Measurements from ENCODE around the gene GAS6.

Gene GAS6

DNA sequence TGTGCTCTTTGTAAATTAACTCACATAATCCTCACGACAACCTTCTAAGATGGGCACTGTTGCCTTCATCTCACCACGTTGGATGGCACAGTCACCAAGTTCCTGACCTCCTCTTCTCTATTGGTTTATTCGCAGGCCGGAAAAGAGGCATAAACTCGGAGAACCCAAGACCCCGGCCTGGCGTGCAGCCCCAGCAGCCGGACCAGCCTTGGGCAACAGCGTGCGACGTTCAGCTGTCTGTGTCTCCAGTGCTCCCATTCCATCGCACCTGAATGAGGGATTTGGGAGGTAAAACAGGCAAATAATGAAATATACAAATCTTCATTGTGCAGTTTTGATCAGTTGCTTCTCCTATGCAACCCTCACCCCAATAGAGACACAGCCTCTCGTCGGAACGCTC is 34.5 kb upstream of the GAS6 start:
- DNase-seq (ENCODE audit: insufficient read length, low spot score) (no peak), FAIRE-seq (no peak)
- no peak for TF ChIP-seq POLR2A (IDR thresholded peaks at IDR 0.05; ENCODE audit: low read depth, low read length)

GRCh38 chr13:113897966-113898365 is 34.1 kb upstream of the GAS6 start:
- TF ChIP-seq POLR2A (IDR thresholded peaks at IDR 0.05; ENCODE audit: low read depth, low read length): no peak
- DNase-seq (ENCODE audit: insufficient read length, low spot score): no peak
- peak; percentile 33 for FAIRE-seq

DNA sequence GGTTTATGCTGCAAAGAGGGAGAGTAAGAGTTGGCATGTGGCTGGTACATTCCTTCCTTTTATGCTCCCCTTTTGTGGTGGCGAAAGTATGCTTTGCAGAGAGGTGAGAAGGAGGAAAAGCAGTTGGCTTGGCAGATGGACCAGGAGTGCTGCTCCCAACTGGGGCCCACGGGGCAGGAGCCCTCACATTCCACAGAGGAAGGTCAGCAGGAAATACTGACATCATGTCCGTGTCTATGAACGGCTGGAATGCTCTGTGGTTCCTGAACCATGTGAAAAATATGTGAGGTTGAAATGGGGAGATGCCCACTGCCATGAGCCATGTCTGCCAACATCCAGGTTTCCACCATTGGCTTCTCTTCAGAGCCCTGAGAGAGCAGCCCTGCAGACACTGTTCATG is 33.3 kb upstream of the GAS6 start:
- peak; percentile 100 for FAIRE-seq

GRCh38 chr13:113895436-113895835 is 31.6 kb upstream of the GAS6 start:
- FAIRE-seq (peak; percentile 27), DNase-seq (ENCODE audit: insufficient read length, low spot score) (no peak)
- no peak for TF ChIP-seq POLR2A (IDR thresholded peaks at IDR 0.05; ENCODE audit: low read depth, low read length)

More for the DNA sequence above, 33.3 kb upstream of the GAS6 start:
- DNase-seq (ENCODE audit: insufficient read length, low spot score): peak; percentile 94
- no peak for TF ChIP-seq POLR2A (IDR thresholded peaks at IDR 0.05; ENCODE audit: low read depth, low read length)

DNA sequence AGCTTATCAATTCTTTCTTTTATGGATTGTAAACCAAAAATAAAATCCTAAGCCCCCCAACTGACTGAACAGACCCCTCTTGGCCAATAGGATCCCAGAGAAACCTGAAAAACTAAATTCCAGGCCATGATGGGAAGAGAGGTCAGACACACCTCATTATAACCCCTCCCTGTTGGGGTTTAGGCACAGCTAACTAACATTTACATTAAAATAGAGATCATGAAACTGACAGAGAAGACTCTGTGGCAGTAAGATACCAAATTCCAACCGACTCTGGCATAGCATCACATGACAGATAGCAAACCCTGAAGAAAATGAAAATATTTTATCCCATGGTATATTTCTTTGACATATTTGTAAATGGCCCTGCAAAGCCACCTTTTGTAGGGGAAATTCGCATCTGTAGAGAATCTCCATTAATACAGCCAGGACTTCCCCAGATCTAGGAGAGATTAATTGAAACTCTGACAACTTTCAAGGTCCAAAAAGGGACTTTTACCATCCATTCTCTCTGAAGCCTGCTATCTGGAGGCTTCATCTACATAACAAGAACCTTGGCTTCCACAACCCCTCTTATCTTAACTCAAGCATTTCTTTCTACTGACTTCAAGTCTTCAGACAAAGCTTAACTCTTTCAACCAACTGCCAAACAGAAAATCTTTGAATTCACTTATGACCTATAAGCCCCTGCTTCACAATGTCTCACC is 27.1 kb upstream of the GAS6 start:
- FAIRE-seq (no peak), DNase-seq (ENCODE audit: insufficient read length, low spot score) (no peak)
- no peak for TF ChIP-seq POLR2A (IDR thresholded peaks at IDR 0.05; ENCODE audit: low read depth, low read length)

DNA sequence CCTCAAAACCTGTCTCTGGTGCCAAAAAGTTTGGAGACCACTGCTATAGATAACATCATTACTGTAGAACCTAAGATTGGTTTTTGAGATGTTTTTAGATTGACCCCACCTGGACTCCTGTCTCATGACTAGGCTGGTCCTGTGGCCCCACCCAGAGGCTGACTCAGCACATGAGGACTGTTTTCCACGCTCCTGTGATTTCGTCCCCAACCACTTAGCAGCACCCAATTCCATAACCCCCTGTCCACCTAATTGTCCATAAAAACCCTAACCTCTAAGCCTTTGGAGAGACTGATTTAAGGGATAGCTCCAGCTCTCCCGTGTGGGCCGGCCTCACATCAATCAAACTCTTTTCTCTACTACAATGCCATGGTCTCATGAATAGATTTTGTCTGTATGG is 25.6 kb upstream of the GAS6 start:
- FAIRE-seq (no peak), DNase-seq (ENCODE audit: insufficient read length, low spot score) (no peak)
- TF ChIP-seq POLR2A (IDR thresholded peaks at IDR 0.05; ENCODE audit: low read depth, low read length): no peak

DNA sequence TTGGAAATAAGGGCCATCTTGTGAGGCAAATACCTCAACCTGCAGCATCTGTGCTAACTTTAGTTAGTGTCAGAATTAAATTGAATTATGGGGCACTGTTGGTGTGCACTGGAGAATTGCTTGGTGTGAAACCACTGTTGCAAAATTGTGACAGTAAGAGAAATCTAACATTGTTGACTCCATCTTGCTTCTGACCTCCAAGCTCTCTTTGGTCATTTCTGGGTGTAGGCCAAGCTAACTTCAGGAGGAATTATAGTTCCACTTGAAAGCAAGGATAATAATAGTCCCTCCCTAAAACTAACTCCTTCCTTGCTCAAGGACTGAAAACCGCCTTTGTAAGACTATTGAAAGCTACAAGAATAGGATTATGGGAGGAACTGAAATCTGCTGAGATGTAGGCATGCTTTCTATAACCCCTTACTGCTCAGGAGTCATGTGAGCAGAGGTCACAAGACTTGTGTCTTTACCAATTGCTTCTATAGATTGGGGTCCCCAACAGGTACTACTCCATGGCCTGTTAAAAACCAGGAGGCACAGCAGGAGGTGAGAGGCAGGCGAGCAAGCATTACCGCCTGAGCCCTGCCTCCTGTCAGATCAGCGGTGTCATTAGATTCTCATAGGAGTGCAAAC is 24.9 kb upstream of the GAS6 start:
- FAIRE-seq: no peak
- TF ChIP-seq POLR2A (IDR thresholded peaks at IDR 0.05; ENCODE audit: low read depth, low read length): no peak
- DNase-seq (ENCODE audit: insufficient read length, low spot score): no peak

DNA sequence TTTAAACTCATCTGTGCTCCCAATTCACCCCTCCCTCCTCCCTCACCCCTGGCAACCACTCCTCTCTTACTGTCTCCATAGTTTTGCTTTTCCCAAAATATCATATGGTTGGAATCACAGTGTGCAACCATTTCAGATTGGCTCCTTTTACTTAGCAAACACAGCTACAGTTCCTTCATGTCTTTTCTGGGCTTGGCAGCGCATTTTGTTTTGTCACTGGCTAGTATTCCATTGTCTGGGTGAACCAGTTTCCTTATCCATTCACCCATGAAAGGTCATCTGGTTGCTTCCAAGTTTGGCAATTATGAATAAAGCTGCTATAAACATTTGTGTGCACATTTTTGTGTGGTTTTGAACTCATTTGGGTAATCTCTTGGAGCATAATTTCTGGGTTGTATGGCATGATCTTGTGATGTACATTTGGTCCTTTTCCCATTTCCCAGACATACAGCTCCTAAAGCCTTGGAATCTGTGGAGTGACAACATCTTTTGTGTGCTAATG is 23.9 kb upstream of the GAS6 start:
- TF ChIP-seq POLR2A (IDR thresholded peaks at IDR 0.05; ENCODE audit: low read depth, low read length): no peak
- no peak for FAIRE-seq
- DNase-seq (ENCODE audit: insufficient read length, low spot score): no peak

GRCh38 chr13:113886561-113887112 is 22.8 kb upstream of the GAS6 start:
- TF ChIP-seq POLR2A (IDR thresholded peaks at IDR 0.05; ENCODE audit: low read depth, low read length): no peak
- DNase-seq (ENCODE audit: insufficient read length, low spot score) (no peak), FAIRE-seq (no peak)

DNA sequence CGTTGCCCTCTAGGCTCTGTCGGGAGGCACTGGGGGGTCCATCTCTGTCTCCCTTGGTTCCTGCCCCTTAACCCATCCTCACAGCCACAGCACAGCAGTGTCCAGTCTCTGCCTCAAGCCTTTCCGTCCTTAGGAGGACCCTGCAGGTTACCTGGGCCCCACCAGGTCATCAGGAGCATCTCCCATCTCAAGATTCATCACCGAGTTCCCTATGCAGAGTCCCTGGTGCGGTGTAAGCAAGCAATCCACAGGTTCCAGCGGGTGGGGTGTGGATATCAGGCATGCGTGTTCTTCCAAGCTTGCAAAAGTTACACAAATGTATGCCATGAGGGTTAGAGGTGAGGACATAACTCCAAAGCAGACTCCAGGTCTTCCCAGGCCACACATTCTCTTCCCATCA is 20.9 kb upstream of the GAS6 start:
- FAIRE-seq (no peak), DNase-seq (ENCODE audit: insufficient read length, low spot score) (no peak)
- no peak for TF ChIP-seq POLR2A (IDR thresholded peaks at IDR 0.05; ENCODE audit: low read depth, low read length)

GRCh38 chr13:113883921-113884804 is 20.3 kb upstream of the GAS6 start:
- no peak for FAIRE-seq
- TF ChIP-seq POLR2A (IDR thresholded peaks at IDR 0.05; ENCODE audit: low read depth, low read length): no peak
- DNase-seq (ENCODE audit: insufficient read length, low spot score): no peak

- DNase-seq (ENCODE audit: insufficient read length, low spot score) (no peak), FAIRE-seq (no peak)
Measured at GRCh38 chr13:113883314-113883811, 19.5 kb upstream of the GAS6 start.

DNA sequence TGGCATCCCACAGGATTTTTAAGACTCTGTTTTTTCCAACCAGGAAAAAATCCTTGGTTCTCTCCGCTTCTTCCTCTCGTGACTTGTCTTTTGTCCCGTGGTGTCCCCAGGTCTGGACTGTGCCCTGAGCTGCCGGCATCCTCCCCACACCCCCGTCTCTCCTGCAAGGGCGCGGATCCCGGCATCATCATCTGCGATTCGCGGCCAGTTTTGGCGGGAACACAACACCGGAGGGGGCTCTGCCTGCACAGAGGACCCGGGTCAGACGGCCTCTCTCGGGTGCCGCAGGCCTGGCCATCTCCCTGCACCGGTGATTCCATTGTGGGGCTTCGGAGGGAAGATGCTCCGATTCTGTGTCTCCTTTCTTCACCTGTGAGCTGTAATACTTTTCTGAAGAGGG is 18.8 kb upstream of the GAS6 start:
- no peak for TF ChIP-seq POLR2A (IDR thresholded peaks at IDR 0.05; ENCODE audit: low read depth, low read length)
- FAIRE-seq (no peak), DNase-seq (ENCODE audit: insufficient read length, low spot score) (no peak)

More at GRCh38 chr13:113883314-113883811, 19.5 kb upstream of the GAS6 start:
- TF ChIP-seq POLR2A (IDR thresholded peaks at IDR 0.05; ENCODE audit: low read depth, low read length): no peak

- TF ChIP-seq POLR2A (IDR thresholded peaks at IDR 0.05; ENCODE audit: low read depth, low read length): no peak
- DNase-seq (ENCODE audit: insufficient read length, low spot score) (no peak), FAIRE-seq (no peak)
Measured at GRCh38 chr13:113882267-113882630, 18.4 kb upstream of the GAS6 start.
